NCI-H2107 treated with DMSO at 0.1 percent for 48 hours (cell line): ENCODE data around the gene GPD1.
"Not testable (repeated sequence)": the region's sequence is repeated elsewhere in the genome, so short reads cannot be mapped to it uniquely, and the experiment has no call there.

Experiments
- DNase-seq: peaks from one replicate; lab custom pipeline; 2025; ENCODE audit not compliant: unreplicated experiment; lab: John Stamatoyannopoulos, UW

The GPD1 gene

DNA sequence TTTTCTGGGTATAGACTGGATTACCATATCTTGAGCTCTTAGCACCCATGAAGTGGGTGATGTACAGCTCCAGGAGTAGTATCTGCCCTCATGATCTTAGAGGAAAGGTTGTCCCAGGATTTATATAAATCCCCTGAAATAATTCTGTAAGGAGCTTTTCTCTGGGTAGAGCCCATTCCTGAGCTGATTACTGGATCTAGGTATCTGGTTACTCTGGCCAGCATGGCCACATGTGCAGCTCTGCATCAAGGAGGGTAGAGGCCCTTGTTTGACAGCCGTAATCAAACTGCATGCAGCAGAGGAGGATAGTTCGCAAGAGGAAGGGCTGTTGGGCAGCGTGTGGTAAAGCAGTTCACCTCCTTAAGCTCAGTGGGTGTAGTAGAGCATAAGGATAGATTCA is 16.7 kb downstream of the GPD1 start:
- no peak for DNase-seq

DNA sequence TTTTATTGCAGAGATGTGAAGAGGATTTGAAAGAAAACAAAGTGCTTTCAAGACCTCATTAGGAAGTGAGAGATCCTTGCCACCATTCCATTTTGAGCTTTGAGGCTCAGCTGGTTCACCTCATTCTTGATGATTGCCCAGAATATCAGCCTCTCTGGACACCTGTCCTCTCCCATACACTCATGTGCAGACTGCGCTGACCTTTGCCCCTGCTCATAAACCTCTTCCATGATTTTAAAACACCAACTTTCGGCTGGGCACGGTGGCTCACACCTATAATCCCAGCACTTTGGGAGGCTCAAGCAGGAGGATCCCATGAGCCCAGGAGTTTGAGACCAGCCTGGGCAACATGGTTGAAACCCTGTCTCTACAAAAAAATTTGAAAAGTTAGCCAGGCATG is 17.1 kb downstream of the GPD1 start:
- no peak for DNase-seq

DNA sequence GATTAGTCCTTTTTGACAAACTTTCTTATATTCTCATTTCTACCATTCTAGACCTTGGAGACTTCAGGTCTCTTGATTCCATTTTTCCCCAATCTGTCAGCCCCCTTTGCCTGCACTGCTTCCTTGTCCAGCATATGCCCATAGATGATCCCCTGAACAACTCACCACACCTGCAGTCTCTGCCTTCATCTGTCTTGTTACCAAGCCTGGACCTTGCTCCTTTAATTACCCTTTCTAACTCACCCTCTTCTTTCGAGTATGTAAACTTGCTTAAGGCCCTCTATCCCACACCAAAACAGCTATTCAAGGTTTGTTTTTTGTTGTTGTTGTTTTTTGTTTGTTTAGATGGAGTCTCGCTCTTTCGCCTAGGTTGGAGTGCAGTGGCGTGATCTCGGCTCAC is 17.8 kb downstream of the GPD1 start:
- DNase-seq = no peak

DNA sequence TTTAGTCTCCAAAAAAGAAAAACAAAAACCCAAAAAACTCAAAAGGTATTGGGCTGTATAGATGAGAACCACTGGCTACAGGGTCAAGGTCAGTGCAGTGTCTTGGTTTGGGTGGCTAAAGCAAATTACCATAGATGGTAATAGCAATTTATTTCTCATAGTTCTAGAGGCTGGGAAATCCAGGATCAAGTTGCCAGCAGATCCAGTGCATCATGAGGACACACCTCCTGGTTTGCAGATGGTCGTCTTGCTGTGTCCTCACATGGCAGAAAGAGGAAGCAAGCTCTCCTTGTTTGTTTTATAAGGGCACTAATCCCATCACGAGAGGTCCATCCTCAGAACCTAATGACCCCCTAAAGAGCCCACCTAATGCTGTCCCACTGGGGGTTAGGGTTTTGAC is 19.4 kb downstream of the GPD1 start:
- DNase-seq = no peak

DNA sequence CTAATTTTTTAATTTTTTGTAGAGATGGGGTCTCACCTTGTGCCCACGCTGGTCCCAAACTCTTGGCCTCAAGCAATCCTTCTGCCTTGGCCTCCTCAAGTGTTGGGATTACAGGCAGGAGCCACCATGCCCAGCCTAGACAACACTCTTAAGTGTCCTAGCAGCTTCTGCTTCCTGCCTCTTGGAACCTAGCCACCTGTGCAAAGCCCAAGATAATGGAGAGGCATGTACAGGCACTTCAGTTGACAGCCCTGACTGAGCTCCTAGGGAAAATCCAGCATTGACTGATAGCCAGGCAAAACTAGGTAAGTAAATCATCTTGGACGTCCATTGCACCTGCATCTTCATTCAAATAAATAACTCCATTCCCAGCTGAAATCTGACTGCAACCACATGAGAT is 23.7 kb downstream of the GPD1 start:
- peak; percentile 11 for DNase-seq

DNA sequence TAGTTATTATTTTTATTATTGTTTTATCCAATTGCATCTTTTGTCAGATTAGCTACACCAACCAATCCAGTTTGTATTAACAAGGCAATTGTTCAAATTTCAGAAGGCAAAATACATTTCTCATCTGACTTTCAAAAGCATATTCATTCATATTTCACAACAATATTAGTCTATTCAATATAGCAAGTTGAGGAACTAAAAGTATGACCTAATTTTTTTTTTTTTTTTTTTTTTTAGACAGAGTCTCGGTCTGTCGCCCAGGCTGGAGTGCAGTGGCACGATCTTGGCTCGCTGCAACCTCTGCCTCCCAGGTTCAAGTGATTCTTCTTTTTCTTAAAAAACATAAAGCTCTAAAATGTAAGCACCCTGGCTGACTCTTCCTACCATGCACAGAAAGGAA is 25.5 kb downstream of the GPD1 start:
- no peak for DNase-seq

DNA sequence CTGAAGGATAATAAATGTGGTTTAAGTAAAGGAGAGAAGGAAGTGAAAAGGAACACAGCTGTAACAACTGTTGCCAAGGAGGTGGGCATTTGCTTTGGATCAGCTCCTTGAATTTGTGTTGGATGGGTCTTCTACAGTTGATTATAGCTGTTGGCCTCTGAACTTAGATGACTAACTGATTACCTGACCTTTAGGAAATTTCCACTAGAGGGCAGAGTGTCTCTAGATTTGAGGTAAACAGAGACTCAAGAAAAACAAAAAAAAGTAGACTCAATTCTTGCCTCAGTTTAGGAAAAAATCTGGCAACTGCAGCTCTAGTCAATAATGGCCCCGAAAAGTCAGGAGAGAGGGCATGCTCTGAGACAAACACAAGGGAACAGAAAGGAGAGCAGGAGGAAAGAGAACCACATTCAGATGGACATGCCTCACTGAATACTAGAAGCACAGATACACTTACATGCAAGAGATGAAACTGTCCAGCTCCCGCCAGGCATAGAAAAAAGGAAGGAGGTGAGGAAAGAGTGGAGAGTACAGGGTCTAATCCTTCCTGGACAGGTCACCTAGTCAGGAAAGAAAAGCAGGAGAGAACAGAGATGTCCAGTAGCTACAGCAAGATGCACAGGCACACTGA is 28.8 kb downstream of the GPD1 start:
- no peak for DNase-seq

DNA sequence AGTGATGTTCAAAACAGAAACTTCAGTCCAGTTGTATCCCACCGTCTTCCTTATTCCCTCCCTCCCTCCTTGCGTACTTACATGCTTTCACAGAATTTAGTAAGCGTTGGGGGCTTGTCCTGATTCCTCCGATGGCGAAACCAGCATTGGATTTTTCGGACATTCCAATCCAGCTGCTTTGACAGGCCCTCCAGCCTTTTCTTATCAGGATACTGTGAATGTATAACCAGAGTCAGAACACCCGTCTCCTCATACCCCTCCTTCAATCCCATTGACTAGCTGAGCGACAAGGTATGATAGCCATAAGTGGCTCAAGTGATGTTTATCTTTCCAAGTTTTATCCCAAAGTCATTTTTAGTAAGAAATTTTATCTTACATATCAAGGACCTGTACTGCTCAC is 39.2 kb downstream of the GPD1 start:
- no peak for DNase-seq

DNA sequence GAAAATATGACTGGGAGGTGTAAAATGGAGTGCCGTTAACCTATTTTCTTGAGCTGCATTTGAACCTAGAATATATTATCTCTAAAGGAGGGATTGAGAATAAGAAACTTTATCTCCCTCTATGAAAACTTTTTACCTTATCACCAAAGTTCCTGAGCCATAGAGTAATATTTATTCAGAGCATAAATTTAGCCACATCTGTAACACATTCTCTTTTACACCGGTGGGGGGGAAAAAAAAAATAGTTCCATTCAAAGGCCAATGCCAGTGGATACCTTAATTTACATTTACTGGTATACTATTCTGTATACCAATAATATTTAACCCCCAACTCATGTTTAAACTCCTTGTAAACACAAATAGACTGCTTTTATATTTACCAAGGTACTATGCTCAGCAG is 41.6 kb downstream of the GPD1 start:
- DNase-seq = no peak

DNA sequence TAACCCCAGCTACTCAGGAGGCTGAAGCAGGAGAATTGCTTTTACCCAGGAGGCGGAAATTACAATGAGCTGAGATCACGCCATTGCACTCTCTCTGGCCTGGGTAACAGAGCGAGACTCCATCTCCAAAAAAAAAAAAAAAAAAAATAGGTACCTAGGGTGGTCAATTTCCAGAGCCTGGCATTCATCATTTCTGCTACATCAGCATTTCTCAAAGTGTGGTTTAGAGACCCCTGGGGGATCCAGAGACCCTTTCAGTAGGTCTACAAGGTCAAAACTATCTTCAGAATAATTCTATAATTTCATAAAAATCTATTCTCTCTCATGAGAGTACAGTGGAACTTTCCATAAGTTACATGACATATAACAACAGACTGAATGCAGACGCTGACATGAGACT is 43.5 kb downstream of the GPD1 start:
- no peak for DNase-seq

DNA sequence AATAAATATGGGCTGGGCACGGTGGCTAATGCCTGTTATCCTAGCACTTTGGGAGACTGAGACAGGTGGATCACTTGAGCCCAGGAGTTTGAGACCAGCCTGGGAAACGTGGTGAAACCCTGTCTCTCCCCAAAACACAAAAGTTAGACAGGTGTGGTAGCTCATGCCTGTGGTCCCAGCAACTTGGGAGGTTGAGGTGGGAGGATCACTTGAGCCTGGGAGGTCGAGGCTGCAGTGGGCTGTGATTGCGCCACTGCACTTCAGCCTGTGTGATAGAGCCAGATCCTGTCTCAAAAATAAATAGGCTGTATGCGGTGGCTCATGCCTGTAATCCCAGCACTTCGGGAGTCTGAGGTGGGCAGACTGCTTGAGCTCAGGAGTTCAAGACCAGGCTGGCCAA is 44.2 kb downstream of the GPD1 start:
- DNase-seq = not testable (repeated sequence)

DNA sequence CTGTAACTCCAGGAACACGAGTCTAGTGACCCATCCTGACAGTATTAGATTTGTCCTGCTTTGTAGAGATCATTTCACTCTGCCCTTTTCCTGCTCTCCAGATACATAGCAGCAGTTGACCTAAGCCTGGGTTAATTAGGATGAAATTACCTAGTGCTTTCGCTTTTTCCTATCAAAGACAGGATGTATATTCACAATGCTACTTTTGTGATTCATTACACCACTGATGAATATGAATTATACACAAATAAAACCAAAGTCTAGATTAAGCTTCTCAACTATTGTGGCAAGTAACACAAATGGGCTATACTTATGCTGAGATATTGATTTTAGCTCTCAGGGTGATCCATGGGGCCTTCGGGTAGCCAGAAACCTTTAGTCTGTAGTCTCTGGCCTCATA is 45.5 kb downstream of the GPD1 start:
- DNase-seq = no peak

DNA sequence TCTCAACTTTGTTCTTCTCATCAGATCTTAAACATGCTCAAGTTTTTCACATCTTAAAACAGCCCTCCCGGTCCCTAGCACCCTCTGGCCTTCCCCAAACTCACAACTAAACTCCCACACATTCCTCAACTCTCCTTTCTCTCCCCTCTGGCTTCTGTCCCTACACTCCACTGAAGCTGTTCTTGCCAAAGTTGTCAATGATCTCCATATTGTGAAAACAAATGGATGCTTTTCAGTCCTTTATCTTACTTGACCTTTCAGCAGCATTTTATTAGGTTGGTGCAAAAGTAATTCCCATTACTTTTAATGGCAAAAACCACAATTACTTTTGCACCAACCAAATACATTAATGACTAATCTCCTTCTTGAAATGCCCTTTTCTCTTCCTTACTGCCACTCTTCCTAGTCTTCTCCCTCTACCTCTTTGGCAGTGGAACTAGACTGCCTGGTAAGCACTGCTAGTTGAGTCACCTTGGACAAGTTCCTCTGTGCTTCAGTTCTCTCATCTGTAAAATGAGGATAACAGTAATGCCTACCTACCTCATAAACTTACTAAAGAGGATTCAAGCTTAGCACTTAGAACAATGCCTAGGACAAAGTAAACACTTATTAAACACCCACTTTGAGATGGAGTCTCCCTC is 47.4 kb downstream of the GPD1 start:
- DNase-seq = no peak

DNA sequence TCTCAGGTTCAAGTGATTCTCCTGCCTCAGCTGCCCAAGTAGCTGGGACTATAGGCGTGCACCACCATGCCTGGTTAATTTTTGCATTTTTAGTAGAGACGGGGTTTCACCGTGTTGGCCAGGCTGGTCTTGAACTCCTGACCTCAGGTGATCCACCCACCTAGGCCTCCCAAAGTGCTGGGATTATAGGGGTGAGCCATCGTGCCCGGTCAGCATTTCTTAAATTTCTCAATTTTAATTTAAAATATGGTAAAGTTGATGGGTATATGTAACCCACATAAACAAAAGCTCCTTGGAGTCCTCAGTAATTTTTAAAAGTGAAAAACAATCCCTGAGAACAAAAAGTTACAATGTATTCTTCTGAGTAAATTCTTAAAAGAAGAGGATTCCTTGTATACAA is 51.1 kb downstream of the GPD1 start:
- not testable (repeated sequence) for DNase-seq

DNA sequence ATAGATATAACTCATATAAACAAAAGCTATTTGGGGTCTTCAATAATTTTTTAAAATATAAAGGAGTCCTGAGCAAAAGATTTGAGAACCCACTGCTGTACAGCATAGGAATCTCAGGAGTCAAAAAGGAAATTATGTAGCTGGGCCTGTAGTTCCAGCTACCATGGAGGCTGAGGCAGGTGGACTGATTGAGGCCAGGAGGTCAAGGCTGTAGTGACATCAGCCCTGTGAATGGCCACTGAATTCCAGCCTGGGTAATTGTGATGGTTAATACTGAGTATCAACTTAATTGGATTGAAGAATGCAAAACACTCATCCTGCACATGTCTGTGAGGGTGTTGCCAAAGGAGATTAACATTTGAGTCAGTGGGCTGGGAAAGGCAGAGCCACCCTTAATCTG is 52.8 kb downstream of the GPD1 start:
- no peak for DNase-seq

DNA sequence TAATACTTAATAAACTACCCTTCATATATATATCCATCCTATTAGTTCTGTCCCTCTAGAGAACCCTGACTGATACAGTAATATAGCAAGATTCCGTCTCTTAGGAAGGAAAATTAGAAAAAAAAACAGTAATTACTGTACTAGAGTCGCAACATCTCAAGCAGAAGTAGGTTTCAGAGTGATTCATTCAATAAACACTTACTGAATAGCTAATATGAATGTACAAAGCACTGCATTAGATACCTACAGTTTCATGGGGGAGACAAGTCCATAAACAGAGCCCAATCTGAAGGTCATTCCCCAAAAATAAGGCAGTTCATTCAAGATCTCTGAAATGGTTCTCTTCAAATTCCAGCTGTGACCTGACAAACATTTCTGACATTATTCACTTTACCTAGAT is 53.5 kb downstream of the GPD1 start:
- DNase-seq = no peak

DNA sequence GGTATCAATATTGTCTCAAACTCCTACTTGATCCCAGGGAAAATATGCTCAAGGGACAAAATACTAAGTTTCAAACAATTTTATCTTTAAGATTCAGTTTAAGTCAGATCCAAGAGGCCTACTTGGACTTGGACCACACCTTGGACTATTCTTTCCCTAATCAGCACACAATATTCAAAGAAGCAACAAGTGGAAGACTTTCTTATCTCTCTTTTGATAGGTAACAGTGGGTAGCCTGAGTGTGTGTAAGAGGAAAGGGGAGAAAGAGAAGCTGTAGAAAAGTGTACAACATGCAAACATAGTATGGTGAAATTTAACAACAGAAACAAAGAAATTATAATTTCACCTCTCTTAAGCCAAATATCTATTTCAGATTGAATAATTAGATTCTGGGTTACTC is 56.8 kb downstream of the GPD1 start:
- DNase-seq = no peak
